ENCODE data around the gene IRX6.

IRX6 gene

GRCh38 chr16:55346475-55346874 is 22.5 kb downstream of the IRX6 start:
- DNase-seq (ENCODE audit: extremely low read depth, low read depth): no peak
- no peak for TF ChIP-seq CTCF (IDR thresholded peaks at IDR 0.05; ENCODE audit: low read depth, low read length)

- no peak for TF ChIP-seq CTCF (IDR thresholded peaks at IDR 0.05; ENCODE audit: low read depth, low read length)
- DNase-seq (ENCODE audit: extremely low read depth, low read depth): no peak
Observed at GRCh38 chr16:55349867-55350266, 25.9 kb downstream of the IRX6 start.

- no peak for TF ChIP-seq CTCF (IDR thresholded peaks at IDR 0.05; ENCODE audit: low read depth, low read length)
- DNase-seq (ENCODE audit: extremely low read depth, low read depth): no peak
Observed at GRCh38 chr16:55350984-55351383, 27.0 kb downstream of the IRX6 start.

- no peak for DNase-seq (ENCODE audit: extremely low read depth, low read depth)
Observed at GRCh38 chr16:55351936-55352335, 27.9 kb downstream of the IRX6 start.

GRCh38 chr16:55357241-55357640 is 33.2 kb downstream of the IRX6 start:
- DNase-seq (ENCODE audit: extremely low read depth, low read depth): no peak
- TF ChIP-seq CTCF (IDR thresholded peaks at IDR 0.05; ENCODE audit: low read depth, low read length): no peak

More at GRCh38 chr16:55351936-55352335, 27.9 kb downstream of the IRX6 start:
- no peak for TF ChIP-seq CTCF (IDR thresholded peaks at IDR 0.05; ENCODE audit: low read depth, low read length)

GRCh38 chr16:55359946-55360345 is 35.9 kb downstream of the IRX6 start:
- DNase-seq (ENCODE audit: extremely low read depth, low read depth): no peak
- no peak for TF ChIP-seq CTCF (IDR thresholded peaks at IDR 0.05; ENCODE audit: low read depth, low read length)

GRCh38 chr16:55364811-55365210 is 40.8 kb downstream of the IRX6 start:
- DNase-seq (ENCODE audit: extremely low read depth, low read depth): no peak
- TF ChIP-seq CTCF (IDR thresholded peaks at IDR 0.05; ENCODE audit: low read depth, low read length): no peak

All from AG09319 (cell line).